GM21526 (cell line): ENCODE results near the gene LCK.
"Not testable (repeated sequence)": the region's sequence is repeated elsewhere in the genome, so short reads cannot be mapped to it uniquely, and the experiment has no call there.

Source experiments
- ATAC-seq: cut with Tn5 transposase; IDR thresholded peaks from one replicate; pipeline ENCODE4 v1.9.1; 2021; ENCODE audit warnings: moderate library complexity; ENCODE audit not compliant: unreplicated experiment, low FRiP score

Gene LCK

DNA sequence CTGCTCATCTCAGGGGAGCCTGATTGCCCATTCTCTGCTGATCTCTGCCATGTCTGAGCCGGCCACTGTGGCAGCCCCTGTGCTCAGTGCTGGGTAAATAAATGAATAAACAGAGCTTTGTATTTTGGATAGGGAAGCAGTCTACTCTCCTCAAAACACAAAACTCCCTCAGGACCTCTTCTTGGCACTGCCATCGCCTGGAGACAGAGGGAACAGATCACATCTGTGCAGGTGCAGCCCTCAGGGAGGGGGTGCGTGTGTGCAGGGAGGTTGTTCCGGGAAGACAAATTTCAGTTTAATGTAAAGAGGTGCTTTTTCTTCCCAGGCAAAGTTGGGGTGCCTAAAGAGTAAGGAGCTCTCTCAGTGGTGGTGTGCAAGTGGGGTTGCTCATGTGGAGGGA, 11.7 kb upstream of the LCK start:
- no peak for ATAC-seq

DNA sequence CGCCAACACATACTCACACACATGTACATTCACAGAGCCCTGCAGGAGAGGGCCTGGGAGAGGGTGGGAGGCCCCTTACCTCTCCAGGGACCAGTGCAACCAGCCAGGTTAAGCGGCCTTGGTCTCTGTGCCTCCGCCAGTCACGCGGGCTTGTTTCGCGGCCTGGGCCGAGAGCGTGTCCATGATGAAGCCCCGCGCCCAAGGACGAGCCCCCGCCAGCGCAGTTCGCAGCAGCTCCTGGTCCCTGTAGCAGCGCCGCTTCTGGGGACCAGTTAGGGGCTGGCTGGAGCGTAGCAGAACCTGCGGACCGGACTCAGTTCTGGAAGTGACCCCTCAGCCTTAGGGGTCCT, 11.3 kb upstream of the LCK start:
- no peak for ATAC-seq

DNA sequence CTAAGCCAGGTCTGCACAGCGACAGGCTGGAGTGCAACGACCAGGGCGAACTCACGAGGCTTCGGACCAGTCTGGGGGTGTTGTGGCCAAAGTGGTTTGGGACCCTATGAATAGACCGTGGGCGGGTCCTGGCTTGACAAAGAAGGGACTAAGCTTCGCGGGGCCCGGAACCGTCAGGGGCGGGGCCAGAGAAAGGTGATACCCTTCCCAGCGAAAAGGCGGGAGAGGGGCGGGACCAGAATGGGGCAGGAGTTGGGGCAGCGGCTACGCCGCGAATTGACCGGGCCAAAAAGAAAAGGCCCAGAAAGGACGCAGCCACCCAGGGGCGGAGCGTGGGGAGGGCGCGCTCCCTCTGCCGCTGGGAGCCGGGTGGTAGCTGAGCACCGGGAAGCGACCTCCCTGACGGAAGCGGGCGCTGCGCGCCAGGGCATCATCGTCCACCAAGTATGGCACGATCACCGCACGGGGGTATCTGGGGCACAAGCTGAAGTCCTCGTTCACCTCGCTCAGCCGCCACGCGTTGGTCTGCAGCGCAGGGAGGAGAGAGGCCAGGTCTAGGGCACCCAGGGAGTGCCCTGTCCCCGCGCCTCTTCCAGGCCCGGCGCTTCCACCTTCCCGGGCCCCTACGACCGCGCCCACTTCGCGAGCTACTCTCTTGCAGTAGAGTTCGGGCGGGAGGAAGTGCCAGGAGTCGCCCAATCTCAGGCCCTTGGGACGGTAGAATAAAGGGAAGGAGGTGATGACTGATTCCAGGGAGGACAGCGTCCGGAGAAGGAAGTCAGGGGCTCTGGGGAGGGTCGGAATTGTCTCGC, 10.7 kb upstream of the LCK start:
- ATAC-seq = no peak

- no peak for ATAC-seq
Observed at GRCh38 chr1:32241001-32241763, 9.9 kb upstream of the LCK start.

GRCh38 chr1:32242341-32242851, 8.7 kb upstream of the LCK start:
- no peak for ATAC-seq

GRCh38 chr1:32246888-32247273, 4.2 kb upstream of the LCK start, which contains the start of gene FAM167B:
Gene FAM167B (plus strand): TSS chr1:32247222. CDS start chr1:32247422, 200 bp downstream.
- ATAC-seq = no peak

GRCh38 chr1:32247452-32247851, 3.6 kb upstream of the LCK start:
- ATAC-seq = no peak

GRCh38 chr1:32247983-32248889, 2.8 kb upstream of the LCK start:
- ATAC-seq = no peak

- peak; percentile 39 for ATAC-seq
Observed at GRCh38 chr1:32249831-32250525, 1.1 kb upstream of the LCK start.

DNA sequence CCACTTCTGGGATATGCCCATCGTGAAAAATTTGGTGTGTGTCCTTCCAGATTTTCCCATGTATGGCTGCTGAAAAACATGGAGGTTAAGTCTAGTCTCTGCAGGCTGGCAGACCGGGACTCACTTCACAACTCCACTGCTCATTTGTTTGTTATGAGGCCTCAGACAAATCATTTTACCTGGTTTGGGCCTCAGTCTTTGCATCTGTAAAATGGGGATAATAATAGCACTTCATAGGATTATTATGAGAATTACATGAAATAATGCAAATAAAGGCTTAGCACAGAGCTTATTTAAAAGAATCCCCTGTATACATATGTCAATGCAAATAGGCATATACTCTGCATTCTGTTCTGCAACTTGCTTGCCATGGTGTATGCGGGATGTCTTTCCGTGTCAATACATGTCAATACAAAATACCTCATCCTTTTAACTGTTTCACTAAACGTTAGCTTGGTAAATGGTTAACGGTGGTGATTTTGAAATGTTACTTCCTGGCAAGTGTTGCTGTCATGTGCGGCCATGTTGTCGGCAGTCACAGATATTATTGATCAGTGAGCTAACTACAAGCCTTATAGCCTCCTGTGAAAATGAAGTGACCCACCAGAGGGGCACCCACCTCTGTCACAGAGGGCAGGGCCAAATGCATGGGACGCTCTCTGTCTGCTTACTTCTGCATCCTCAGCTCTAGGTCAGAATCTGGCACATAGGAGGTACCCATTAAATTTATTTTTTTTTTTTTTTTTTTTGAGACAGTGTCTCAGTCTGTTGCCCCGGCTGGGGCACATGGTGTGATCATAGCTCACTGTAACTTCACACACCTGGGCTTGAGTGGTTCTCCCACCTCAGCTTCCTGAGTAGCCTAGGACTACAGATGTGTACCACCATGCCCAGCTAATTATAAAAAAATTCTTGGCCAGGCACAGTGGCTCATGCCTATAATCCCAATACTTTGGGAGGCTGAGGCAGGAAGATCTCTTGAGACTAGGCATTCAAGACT, 4.3 kb downstream of the LCK start:
- no peak for ATAC-seq

- ATAC-seq = no peak
Observed at GRCh38 chr1:32256473-32257226, 5.6 kb downstream of the LCK start.

DNA sequence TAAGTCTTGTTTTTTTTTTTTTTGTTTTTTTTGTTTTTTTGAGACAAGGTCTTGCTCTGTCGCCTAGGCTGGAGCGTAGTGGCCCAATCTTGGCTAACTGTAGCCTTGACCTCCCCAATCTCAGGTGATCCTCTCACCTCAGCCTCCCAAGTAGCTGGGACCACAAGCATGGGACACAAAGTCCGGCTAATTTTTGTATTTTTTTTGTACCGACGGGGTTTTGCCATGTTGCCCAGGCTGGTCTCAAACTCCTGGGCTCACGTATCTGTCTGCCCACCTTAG, 6.1 kb downstream of the LCK start:
- ATAC-seq = no peak

DNA sequence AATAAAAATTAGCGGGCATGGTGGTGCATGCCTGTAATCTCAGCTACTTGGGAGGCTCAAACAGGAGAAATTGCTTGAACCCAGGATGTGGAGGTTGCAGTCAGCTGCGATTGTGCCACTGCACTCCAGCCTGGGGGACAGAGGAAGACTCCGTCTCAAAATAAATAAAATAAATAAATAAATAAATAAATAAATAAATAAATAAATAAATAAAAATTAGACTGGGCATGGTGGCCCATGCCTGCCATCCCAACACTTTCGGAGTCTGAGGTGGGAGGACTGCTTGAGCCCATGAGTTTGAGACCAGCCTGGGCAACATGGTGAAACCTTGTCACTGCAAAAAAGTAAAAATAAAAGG, 12.2 kb downstream of the LCK start:
- not testable (repeated sequence) for ATAC-seq

DNA sequence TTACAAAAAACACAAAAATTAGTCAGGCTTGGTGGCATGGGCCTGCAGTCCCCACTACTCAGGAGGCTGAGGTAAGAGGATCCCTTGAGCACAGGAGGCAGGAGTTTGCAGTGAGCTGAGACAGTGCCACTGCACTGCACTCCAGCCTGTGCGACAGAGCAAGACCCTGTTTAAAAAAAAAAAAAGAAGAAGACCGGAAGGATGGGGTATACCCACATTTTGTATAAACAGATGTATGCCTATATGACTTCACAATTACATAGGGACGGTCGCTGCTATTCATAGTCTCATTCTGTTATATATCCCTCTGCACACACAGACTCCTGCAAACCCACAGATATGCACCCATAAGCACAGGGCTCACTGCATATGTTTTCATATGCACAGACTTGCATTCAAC, 12.7 kb downstream of the LCK start:
- ATAC-seq = no peak

- ATAC-seq = no peak
Observed at GRCh38 chr1:32265846-32266245, 14.8 kb downstream of the LCK start.

DNA sequence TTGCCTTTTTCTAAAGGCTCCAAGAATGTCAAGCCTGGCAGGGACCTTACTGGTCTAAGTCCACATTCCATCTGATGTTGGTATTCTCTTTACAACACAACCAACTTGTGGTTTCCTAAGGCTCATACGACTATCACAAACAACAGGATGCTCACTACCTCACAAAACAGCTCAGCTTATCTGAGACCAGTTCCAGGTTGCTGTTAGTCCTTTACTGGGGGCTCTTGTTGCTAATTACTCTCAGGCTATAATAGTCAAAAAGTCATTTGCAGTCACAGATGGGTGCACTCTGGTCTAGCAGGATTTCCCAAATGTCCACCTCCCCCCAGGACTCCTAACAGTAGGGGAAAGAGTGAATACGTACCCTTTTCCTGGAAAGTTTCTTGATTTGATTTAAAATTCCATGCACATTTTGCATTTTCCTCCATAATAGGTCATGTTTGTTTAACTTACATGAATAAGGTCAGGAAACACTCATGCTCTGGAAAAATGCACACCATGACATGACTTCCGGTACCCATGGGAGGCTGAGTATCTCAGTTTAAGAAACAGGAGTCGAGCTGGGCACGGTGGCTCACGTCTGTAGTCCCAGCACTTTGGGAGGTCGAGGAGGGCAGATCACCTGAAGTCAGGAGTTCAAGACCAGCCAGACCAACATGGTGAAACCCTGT, 16.0 kb downstream of the LCK start:
- no peak for ATAC-seq

DNA sequence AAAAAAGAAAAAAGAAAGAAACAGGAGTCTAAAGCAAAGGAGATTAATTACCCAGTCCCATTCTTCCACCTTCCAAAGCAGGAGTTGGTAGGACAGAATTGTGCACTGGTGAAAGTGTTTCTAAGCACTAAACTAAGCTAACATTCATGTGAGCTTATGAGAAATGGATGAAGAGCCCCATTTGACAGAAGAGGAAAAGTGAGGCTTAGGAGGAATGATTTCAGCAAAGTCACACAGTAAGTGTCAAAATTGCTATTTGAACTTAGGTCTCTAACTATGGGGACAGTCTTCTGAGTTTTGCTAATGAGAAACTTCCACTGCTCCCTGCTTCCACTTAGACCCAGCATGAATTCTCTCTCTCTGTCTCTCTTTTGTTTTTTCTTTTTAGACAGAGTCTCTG, 18.7 kb downstream of the LCK start:
- no peak for ATAC-seq
